GM18526 (cell line): ENCODE measurements around the gene EFCAB8.

Source experiments
- POLR2A ChIP-seq: IDR thresholded peaks from 3 replicates; pipeline ENCODE4 v1.6.1; 2011; ENCODE audit not compliant: insufficient read length; ENCODE audit errors: extremely low read depth

The EFCAB8 gene

DNA sequence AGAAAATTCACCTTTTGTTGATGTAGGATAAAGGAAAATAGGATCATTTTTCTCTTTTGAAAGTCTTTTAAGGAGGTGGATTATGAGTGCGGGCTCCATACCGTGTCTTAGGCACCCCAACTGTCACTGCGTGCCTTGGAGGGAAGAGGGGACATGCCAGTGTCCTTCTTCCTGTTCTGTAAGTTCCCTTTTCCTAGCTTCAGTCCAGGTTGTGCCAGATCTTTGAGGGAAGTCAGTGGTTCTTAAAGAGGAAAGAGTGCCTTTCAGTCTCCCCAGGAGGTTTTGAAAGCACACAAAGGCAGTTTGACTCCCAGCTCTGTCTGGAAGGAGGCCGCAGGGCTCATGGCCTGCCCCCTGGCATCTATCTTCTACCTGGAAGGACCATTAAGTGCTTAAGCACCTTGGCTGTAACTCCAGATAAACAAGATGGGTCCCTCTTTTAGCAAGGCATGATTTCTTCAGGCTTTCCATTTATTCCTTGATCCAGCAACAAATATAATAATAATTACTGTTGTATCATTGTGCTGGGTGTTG is 13.0 kb downstream of the EFCAB8 start:
- no peak for TF ChIP-seq POLR2A

DNA sequence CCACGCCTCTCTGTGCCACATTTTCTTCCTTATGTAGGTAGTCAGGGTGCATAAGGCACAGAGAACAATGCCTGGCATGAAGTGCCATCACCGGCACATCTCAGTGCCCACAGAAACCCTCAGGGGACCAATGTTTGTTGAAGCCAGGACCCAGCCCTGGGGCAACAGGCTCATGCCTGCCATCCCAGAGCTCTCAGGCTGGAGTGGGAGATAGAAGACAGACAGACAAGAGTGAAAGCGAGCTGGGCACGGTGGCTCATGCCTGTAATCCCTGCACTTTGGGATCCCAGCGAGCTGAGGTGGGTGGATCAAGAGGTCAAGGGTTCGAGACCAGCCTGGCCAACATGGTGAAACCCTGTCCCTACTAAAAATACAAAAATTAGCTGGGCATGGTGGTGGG is 13.5 kb downstream of the EFCAB8 start:
- no peak for TF ChIP-seq POLR2A

DNA sequence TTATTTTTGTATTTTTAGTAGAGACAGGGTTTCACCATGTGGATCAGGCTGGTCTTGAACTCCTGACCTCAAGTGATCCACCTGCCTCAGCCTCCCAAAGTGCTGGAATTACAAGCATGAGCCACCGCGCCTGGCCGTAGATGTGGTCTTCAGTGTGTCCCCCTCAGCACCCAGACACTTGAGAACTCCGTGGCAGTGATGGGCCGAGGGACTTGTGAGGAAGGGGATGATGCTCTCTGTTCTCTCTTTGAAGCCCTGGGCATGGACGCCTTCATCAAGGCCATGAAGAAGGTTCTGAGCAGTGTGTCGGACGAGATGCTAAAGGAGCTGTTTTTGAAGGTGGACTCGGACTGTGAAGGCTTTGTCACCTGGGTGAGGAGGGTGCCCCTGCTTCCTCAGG is 16.9 kb downstream of the EFCAB8 start:
- no peak for TF ChIP-seq POLR2A

DNA sequence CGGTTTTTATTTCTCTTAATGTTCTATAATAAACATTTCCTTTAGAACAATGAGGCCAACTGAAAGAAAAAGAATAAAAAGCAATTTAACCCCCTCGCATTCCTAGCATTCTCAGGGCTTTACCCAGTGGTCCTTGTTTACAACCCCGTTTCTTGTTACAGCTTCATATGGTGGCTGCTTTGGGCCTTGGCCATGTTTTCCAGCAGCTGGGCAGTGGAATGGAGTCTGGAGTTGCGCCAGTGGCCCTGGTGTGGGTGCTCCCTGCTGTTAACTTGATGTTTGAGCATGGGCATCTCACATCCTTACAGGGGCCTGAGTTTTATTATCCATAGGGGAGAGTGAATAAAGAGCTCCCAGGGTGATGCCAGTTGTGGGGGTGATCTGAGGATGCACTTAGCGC is 18.8 kb downstream of the EFCAB8 start:
- TF ChIP-seq POLR2A: no peak

DNA sequence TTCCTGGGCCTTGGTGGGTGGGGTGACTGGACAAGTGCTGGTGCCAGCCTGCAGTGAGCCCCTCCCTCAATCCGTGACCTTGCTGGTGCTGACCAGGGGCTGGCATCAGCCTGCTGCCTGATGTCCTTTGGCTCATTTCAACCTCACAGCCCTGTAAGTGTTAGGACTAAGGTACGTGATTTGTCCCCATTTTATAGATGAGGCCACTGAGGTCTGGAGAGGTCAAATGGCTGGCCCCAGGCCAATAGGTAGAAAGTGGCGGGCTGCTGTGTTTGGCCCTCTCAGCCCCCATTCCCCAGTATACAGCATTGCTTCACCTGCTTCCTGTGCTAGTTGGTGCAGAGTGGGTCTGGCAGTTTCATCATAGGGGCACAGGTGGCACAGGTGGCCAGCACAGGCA is 20.1 kb downstream of the EFCAB8 start:
- TF ChIP-seq POLR2A: no peak

DNA sequence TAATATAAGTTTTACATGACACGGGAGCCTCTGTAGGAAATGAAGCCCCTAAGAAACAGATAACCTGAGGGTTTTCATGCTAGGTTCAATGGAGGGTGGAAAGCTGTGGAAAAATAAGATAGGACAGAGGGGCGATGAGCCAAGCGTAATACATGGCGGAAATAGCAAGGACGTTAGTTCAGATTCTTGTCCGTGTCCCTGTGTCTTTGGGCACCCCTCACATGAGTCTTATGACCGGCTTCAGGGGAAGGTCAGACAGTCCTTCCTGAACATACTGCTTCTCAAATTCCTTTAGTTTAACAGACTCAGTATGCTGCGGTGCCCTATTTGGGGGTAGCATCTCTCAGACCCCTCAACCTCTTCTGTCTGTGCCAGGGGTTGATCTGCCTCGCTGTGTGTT is 20.8 kb downstream of the EFCAB8 start:
- TF ChIP-seq POLR2A: no peak

DNA sequence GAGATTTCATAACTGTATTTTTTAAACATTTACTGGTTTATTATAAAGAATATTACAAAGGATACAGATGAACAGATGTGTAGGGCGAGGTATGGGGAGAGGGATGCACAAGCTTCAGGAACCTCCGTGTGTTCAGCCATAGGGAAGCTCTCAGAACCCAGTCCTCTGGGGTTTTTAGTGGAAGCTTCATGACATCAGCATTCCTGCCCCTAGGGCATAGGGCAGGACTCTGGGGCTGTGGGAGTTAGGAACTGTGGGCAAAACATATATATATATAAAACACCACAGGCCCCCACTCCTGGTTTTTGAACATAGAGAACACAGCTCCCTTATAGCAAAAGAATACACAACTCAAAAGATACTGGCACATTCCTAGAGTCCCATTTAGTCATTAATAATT is 21.9 kb downstream of the EFCAB8 start:
- no peak for TF ChIP-seq POLR2A

DNA sequence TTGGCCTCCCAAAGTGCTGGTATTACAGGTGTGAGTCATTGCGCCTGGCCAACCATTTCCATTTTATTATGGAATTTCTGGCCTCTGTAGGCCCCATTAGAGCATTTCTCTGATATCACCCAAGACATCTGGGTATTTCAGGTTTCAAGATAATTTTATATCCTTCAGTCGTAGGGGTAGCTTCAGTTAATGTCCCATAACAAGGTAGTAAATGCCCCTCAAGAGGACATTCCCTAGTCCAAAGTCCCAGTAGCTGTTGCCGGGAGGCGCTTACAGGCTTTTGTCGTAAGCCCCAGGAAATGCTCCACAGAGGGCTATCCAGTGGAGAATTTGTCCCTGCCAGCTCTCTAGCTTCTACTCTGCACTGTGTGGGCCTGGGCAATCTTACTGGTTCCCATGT is 24.4 kb downstream of the EFCAB8 start:
- TF ChIP-seq POLR2A: no peak

DNA sequence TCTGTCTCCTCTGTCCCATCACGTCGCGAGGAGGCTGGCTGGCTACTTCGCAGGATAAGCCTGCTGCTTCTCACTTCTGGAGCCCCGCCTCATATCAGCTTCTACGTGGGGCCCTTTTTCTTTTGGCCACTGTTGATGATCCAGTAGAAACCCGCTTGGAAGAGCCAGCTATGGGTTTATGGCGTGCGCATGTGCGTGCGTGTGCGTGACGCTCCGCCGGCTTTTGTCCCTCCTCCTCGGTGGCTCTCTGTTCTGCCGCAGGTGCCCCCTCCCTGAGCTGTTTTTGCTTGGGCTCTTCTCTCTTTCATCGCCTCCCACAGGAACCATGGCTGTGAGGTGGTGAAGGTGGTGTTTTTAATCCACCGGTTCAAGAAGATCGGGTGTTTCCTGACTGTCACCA is 26.5 kb downstream of the EFCAB8 start:
- TF ChIP-seq POLR2A: no peak

DNA sequence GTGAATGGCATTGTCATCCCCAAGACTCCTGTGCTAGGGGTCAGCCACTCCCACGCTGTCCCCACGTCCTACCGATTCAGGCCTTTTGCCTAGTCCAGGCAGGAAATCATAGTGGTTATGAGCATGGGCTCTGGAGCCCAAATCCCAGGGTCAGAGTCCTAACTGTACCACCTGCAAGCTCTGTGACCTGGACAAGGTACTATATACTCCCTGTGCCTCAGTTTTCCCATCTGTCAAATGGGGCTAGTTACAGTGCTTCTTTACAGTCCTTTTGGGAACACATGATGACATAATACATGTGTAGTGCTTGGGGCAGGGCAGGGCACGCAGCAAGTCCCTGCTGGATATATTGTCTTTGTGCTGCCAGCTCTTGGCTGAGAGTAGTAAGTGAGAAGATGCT is 27.2 kb downstream of the EFCAB8 start:
- no peak for TF ChIP-seq POLR2A

DNA sequence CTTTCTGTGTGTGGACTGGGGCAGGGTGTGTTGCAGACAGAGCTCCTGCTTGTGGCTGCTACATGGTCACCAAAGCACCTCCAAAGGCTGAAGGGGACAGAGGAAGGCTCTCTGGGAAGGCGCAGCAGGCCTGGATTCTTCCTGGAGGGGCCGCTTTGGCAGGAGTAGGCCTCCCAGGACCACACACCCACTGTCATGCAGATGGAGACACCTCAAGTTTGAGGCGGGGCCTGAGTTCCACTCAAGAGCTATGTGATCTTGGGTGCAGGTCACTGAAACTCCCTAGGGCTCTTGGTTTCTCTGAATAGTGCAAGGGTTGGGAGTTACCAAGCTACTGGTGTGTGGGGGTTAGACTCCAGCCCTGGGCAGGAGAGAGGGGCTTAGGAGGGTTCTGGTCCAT is 27.9 kb downstream of the EFCAB8 start:
- no peak for TF ChIP-seq POLR2A

DNA sequence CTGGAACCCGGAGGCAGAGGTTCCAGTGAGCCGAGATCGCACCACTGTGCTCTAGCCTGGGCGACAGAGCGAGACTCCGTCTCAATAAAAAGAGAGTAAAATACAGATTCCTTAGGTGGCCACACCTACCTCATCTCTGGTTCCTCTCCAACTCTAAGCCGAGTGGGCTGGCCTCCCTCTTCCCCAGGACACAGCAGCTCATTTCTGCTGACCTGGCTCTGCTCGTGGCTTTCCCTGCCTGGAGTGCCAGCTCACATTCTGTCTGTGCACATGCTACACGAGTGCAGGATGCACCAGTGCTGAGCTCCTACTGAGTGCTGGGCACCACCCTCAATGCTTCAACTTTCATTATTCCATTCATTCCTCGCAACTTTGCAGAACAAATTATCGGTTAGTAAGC is 28.8 kb downstream of the EFCAB8 start:
- no peak for TF ChIP-seq POLR2A

DNA sequence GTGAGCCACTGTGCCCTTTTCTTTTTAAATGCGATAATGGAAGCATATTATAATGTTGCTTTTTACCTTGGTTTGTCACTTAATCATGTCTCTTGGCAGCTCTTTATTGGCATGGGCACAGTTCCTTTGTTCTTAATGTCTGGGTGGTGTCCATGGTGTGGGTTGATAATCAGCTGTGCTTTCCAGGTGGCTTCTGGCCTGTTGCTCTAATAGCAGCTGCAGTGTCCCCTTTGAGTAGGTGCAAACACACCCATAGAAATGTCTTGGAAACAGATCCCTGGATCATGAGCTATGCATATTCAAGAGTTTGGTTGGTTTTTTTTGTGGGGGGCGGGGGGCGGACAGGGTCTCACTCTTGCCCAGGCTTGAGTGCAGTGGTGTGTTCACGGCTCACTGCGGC is 29.9 kb downstream of the EFCAB8 start:
- no peak for TF ChIP-seq POLR2A

DNA sequence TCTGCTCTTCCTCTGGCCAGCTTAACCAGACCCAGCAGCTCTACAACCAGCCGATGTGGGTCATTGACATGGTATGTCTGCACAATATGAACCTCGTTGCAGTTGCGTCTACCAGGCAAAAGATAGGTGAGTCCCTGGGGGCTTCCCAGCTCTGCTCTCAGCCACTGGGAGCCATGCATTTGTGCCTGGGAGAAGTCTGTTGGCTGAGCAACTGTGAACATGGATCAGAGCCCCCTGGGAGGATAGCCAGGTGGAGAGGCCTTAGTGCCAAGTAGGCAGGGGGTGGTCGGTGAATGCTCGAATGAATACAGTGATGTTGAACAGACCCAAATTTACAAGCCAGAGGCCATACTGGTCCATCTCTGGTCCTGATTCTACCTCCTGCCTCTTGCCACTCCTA is 30.6 kb downstream of the EFCAB8 start:
- no peak for TF ChIP-seq POLR2A

DNA sequence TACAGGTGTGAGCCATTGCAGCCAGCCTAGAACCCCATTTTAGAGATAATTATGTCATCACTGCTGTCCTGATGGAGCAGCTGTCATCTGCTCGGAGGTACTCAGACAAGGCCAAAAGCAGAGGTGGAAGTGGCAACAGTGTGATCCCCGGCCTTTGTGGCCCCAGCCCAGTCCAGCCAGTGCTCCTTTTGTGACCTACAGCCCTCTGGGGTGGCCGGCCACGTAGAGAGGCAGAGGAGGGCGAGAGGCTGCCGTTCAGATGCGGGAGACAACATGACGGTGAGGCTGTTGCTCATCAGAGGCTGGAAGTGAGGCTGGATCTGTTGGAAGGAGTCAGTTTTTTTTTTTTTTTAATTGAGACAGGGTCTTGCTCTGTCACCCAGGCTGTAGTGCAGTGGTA is 32.8 kb downstream of the EFCAB8 start:
- no peak for TF ChIP-seq POLR2A

DNA sequence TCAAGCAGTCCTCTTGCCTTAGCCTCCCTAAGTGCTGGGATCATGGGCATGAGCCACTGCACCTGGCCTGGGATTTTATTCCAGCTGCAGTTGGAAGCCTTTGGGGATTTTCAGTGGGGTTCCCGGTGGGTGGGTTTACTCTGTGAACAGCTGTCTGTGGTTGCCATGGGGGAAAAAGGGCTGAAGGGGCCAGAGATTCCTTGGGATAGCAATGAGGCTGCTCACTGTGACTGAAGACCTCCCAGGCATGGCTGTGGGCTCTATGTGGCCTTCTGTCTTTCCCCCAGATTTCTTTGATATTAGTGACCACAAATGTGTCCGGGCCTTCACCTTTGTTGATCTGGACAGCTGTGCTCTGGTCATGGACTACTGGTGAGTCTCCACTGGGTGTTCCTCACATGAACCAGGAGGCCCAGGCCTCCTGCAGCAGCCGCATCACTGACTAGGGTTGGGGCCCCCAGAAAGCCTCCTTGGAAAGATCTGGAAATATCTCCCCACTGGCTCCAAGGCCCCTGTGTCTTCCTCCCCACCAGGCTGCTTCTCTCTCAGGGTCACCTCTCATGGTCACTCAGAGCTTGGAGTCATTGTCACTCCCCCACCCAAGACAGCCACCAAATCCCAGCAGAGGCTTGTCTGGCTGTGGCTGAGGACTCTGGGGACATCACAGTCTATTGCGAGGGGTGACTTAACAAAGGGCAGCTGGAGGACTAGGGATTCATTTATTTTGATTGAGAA is 33.4 kb downstream of the EFCAB8 start:
- TF ChIP-seq POLR2A: no peak
